HG03442 (cell line): ENCODE data around the gene BMP7.
"Not testable (repeated sequence)": the region's sequence is repeated elsewhere in the genome, so short reads cannot be mapped to it uniquely, and the experiment has no call there.

Experiments used
- ATAC-seq: cut with Tn5 transposase; IDR thresholded peaks from one replicate; pipeline ENCODE4 v1.9.1; 2021; ENCODE audit warnings: mild to moderate bottlenecking, moderate library complexity; ENCODE audit not compliant: unreplicated experiment

The BMP7 gene

DNA sequence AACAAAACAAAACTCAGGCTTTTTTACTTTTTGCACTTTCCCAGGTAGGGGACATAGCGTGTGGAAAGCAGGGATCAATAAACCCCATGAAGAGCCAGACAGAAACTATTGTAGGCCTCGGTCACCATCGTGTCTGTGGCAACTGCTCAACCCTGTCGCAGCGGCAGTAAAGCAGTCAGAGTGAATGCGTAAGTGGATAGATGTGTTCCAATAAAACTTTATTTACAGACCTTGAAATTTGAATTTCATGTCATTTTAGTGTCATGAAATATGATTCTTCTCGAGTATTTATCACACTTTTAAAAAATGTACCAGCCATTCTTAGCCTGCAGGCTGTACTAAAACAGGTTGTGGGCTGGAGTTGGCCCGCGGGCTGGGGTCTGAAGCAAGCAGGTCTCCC is 14.5 kb downstream of the BMP7 start:
- no peak for ATAC-seq

DNA sequence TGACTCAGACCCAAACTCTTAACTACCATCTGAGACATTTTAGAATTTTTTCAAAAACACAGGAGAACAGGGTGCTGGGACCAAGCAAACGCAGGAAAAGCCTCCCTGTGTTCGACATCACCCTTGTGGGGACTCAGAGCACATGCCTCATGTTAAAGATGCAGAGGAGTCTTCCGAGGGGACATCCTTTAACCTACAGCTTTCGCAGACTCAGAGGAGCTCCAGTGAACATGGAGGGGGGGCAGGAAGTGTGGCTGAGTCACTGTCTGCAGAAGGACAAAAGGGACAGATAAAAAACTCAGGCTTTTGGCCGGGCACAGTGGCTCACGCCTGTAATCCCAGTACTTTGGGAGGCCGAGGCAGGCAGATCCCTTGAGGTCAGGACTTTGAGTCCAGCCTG is 15.1 kb downstream of the BMP7 start:
- no peak for ATAC-seq

DNA sequence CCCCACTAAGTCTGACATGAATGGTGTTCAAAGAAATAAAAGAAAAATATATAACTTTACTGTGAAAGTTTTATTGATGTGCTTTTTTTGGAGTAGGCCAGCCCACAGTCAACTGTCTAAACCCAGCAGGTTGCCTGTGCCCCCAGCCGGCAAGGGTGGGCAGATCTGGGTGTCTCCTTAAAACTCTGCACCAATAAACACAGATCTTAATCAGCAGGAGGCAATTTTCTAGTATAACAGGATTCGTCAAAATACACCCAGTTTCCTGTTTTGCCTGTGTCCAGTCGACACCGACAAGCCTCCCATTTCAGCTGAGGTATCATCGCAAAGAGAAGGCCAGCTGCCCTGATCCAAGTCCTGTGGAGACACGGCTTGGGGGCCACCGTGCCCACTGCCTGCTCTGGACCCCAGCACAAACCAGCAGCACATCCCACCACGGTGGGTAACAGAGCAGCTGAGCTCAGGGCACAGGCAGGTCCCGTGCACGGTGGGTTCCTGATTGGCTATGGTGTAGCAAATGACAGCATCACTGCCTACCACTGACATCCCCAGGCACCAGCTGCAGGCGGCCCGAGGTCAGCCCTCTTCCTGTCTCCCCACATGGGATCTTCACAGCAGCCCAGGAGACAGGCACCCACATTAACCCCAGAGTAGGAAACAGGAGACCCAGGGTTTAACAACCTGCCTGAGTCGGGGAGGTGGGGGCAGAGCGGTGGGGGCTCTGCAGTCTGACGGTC is 15.7 kb downstream of the BMP7 start:
- no peak for ATAC-seq

DNA sequence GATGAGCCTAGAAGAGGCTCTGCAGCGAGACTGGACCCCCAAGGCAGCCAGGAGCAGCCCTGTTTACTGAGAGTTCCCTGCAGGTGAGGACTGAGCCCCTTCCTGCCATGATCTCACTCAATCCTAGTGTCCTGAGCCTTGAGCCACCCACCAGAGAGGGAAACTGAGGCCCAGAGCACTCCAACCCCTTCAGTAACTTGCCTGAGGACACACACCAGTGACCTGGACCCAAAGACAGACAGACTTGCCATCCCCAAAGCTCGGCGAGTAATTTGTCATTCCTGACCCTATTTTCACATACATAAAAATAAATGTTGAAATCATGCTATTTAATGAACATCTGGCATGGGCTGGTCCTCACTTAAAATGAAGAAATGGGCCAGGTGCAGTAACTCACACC is 16.7 kb downstream of the BMP7 start:
- no peak for ATAC-seq

DNA sequence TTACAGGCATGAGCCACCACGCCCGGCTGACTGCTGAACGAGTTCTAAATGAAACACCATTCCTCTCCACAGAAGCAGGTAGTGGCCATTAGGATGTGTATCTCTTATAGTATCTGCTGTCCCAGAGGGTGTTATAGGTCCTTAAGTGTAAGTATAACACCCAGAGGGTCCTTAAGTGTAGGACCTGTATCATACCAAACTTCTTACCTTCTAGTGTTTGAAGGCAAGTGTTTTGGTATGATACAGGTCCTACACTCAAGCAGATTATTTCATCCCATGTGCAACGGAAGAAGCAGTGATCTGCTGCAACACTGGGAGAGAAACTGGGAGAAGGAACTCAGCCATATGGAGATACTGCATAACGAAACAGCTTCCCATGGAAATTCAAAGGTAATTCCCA is 17.4 kb downstream of the BMP7 start:
- no peak for ATAC-seq

DNA sequence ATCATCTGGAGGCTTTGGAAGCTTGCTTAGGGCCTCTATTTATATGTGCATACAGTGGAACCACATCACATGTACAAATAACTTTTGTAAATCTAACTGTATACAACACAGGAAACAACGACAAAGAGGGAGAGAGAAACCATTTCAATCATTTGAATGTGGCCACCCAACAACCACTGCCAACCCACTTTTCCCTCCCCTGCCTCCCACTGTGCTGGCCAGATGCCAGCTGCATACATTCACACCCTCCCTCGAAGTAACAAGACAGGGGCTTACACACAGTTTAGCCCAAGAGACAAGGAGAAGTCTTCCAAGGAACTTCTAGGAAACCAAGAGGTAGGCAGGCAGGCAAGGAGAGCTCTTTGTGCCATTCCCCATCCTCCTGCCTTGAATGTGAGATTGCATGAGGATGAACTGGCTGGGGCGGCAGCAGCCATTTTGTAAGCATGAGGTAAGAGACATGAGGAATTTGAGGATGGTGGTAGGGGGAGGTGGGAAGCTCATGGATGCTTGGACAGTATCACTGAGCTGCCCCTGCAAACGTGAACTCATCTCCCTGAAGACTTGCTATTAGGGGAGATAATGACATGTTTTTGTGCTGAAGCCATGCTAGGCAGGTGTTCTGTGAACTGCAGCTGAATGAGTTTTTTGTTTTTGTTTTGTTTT is 18.2 kb downstream of the BMP7 start:
- ATAC-seq, result no peak

DNA sequence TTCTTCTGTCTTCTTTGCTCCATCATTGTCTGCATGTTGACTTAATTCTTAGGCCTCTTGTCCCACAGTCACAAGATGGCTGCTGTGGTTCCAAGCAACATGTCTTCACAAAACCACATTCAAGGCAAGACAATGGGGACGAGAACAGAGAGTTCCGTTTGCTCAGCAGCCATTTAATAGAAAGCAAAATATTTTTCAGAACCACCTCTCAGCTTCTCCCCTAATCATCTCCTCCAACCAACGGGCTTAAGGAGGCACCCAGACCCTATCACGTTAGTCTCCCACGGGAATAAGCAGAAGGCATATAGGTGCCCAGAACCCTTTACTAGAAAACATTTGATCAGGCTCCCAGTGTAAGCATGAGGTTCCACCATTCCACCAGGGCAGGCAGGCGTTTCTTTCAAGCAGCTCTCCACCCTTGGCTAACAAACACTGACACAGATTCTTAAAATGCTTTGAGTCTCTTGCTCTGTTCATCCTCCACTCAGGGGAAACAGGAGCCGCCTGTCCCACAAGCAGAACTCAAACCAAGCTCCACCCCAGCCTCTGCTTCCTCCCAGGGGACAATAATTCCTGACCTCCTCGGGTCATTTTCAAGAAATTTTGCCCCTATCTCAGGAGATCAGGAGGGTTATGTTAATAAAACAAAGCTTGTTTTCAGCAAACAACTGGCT is 19.0 kb downstream of the BMP7 start:
- ATAC-seq, result no peak

DNA sequence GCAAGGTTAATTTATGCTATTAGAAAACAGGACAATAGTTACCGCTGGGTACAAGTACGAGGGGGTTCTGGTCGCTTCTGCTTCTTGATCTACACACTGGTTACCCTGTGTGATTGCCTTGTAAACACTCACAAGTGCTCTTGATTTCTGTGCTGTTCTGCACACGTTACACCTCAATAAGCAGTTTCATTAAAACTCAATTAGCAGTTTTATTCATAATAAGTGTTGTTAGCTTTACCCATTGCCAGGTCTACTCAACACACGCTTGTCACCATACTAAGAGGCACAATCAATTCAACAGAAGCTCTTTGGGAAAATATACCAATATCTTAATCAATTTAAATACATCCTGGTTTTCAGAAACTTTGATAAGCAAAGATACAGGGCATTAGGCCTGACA is 20.4 kb downstream of the BMP7 start:
- ATAC-seq, result no peak

DNA sequence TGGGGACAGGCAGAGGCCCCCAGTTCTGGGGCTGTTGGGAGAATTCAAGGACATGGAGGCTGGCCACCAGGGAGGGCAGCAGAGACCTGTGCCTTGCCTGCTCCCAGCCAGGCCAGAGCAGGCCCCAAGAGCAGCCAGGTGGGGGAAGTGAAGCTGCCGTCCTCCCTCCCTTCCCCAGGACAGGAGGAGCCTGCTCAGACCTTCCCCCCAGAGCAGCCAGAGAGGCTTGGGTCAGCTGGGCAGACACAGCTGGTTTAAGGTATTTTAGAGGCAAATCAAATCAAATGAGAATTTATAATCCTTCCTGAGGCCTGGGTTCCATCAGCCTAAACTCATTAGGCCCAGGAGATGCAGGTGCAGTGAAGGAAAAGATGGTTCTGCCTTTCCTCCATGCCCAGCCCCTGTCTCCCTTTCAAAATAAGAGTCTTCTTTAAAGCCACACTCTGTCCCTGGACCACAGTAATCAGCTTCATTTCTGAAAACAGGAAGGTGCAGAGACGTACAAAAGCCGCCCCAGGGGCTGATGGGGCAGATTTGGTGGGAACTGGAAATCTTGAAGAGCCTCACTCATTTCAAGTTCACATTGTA is 21.7 kb downstream of the BMP7 start:
- no peak for ATAC-seq

DNA sequence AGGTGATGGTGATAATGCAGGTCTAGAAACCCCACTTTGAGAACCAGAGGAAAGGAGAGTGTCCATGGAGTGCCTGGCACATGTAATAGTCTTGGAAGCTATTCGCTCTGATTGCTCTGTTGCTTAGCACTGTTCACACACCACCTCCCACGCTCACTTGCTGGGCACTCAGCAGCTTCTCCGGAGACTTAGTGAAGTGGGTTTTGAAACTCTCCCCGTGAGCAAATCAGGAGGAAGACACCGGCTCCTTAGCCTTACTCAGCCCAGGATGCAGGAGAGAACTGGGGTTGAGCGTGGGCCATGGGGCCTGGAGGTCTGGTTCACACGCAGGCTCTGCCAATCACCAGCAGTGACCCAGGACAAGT is 22.2 kb downstream of the BMP7 start:
- ATAC-seq, result no peak

DNA sequence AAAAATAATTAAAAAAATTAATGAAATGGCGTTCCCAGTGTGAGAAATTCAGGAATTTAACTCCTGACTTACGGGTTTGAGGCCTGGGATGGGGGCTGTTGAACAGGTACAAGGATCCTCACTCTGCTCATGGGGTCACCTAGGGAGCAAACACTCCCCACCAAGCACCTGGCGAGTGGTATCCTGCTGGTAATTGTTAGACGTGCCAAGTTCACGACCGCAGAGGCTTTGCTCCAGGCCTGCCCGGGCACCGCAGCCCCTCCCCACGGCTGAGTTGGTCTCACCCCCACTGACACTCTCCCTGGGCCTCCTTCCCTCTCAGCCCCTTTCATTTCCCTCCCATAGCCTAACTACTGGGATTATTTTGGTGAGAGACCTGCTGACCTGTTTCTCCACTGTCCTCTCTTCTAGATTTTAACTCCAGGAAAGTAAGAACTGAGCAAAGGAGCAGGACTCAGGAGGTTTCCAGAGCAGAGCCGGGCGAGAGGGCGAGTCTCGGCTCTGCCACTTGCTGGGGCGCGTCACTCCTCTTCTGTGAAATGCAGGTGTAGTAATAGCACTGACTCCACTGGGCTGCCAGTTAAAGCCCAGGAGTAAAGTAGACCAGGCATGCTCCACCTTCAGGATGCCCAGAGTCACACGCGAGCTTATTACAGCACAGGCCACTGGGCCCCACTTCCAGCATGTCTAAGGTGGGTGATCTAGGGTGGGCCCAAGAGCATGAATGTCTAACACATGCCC is 22.8 kb downstream of the BMP7 start:
- no peak for ATAC-seq

DNA sequence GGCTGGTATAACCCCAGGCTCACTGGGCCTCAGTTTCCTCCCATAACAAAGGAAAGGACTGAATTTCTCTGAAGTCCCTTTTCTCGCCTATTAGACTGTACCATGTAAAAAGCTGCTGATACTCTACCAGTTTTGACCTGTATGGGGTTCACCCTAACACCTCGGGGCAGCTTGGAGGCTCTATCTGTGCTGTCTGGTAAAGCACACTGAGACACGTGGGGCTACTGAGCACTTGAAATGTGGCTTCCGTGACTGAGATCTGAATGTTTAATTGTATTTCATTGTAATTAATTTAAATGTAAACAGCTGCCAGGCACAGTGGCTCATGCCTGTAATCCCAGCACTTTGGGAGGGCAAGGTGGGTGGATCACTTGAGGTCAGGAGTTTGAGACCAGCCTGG is 24.0 kb downstream of the BMP7 start:
- no peak for ATAC-seq

DNA sequence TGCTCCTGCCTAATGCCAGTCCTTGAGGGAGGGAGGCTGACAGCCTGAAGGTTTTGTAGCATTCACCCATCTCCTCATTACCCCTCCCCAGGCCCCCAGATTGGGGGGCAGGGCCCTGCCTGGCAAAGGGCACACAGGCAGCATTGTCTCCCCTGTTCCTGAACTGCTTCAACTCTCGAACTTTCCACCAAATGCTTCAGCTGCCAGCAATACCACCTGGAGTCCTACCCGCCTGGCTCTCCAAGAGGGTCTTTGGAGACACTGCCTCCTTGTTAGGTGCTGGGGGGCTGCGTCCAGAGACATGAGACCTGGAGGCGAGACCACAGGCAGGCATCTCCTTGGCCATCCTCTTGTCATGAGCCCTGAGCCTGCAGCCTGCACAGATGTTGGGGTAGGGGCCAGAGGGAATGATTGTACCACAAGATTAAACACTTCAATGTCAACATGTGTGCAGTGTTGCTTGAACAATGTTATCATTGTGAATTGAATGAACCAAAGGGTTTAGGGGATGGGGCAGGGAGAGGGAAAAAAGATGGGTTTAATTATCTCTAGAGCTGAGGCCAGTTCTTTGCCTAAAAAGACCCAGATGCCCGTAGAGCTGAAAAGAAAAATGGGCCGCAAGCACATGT is 25.0 kb downstream of the BMP7 start:
- no peak for ATAC-seq

DNA sequence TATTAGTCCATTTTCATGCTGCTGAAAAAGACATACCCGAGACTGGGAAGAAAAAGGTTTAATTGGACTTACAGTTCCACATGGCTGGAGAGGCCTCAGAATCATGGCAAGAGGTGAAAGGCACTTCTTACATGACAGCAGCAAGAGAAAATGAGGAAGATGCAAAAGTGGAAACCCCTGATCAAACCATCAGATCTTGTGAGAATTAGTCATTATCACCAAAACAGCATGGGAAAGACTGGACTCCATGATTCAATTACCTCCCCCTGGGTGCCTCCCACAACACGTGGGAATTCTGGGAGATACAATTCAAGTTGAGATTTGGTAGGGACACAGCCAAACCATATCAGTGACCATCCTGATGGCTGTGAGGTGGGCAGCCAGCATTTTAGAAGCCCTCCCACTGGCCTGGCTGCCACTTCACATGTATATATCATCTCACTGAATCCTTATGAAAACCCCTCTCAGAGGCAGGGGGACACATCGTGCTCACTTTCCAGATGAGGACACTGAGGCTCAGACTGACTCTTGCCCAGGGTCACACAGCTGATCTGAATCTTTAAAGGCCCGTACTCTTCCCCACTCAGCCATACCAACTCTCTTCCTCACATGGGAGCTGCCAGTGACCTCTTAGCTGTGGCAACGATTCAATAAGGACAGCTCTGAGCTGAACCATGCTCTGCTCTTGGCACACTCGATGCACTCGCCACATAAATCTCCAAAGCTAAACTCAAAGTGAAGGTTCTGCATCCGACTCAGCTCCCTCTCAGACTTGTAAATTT is 25.7 kb downstream of the BMP7 start:
- ATAC-seq, result no peak

DNA sequence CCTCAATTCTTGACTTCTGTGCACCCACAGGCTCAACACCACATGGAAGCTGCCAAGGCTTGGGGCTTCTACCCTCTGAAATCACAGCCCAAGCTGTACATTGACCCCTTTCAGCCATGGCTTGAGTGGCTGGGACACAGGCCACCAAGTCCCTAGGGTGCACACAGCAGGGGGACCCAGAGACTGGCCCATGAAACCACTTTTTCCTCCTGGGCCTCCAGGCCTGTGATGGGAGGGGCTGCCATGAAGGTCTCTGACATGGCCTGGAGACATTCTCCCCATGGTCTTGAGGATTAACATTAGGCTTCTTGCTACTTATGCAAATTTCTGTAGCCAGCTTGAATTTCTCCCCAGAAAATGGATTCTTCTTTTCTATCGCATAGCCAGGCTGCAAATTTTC is 26.7 kb downstream of the BMP7 start:
- ATAC-seq, result not testable (repeated sequence)

DNA sequence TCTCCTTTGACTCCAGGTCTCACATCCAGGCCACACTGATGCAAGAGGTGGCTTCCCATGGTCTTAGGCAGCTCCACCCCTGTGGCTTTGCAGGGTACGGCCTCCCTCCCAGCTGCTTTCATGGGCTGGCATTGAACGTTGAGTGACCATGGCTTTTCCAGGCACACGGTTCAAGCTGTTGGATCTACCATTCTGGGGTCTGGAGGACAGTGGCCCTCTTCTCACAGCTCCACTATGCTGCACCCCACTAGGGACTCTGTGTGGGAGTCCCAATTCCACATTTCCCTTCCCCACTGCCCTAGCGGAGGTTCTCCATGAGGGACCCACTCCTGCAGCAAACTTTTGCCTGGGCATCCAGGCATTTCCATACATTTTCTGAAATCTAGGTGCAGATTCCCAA is 27.1 kb downstream of the BMP7 start:
- not testable (repeated sequence) for ATAC-seq

DNA sequence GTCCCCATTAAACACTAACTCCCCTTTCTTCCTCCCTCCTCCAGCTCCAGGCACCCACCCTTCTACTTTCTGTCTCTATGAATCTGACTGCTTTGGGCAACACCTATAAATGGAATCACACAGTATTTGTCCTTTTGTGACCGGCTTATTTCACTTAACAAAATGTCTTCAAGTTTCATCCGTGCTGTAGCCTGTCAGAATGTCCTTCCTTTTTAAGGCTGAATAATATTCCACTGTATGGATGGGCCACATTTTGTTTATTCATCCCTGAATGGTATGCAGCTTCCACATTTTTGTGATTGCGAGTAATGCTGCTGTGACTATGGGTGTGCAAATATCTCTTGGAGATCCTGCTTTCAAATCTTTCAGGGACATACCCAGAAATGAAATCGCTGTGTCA is 28.4 kb downstream of the BMP7 start:
- ATAC-seq, result no peak

DNA sequence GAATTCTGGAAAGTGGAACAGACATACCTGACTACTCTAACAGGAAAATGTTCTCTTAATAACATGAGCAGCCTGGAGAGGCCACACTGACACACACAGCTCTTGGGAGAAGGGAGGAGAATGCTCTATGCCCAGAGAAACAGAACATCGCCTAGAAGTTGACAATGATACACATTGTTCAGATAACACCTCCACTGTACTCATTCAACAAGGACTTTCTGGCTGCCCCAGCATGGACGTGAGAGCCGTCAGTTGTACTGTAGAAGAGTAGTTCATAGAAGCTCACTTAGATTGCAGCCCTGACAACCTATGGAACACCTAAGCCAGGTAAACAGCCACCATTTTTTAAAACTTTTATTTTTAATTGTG is 28.9 kb downstream of the BMP7 start:
- no peak for ATAC-seq

DNA sequence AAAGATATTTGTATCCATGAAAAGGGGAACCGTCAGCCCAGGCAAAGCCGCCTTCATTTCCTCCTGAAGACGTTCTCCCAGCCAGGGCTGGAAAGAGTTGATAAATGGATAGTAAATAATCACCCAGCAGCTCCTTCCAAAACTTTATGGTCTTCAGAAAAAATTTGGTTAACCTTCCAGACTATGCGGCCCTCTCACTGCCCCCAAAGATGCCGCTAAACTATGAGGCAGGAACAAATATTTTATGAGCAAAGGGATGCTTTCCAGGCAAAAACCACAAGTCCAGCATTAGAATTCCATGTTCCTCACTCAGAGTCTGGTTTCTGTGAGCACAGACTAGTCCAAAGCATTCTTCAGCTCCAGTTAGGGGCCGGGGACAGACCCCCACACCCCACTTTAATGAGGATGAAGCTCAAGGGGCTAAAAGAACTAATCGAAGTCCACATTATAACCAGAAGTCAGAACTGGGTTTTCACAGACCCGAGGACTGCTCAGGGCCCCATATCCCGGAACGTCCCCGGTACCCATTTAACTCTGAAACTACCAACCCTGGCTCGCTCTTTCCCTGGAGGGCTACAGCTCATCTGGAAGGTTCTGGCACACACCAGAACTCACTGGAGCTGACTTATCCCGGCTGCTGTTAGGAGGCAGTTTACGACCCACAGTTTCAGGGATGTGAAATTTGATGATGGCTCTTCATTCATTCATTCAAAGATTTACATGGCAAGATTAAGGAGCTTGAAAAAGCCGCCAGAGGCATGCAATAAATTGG is 29.4 kb downstream of the BMP7 start:
- no peak for ATAC-seq
